ENCODE data around the gene VWF.

Gene VWF

GRCh38 chr12:5972387-5972786, 152.1 kb downstream of the VWF start:
- 89% methylated on average over 8 of the region's 8 CpGs for WGBS
- Histone ChIP-seq H3K36me3 (ENCODE audit: insufficient read depth, low read length) (no peaks in the 10 kb centered on the region), H3K9me3 (ENCODE audit: insufficient read depth, low read depth, low read length) (no peaks in the 10 kb centered on the region), H3K9ac (ENCODE audit: low read depth, low read length) (no peak overlapping the region), H3K27ac (ENCODE audit: low read depth, low read length) (no peak overlapping the region), H3K4me1 (ENCODE audit: insufficient read depth, low read length) (peaks cover 6% of the 10 kb centered on the region; the same call in 1 of the 2 replicates), H3K27me3 (ENCODE audit: insufficient read depth, low read length) (no peaks in the 10 kb centered on the region), H3K4me3 (ENCODE audit: low read length) (no peak overlapping the region)

- Histone ChIP-seq H3K4me1 (ENCODE audit: insufficient read depth, low read length) (peaks cover 6% of the 10 kb centered on the region; the same call in 1 of the 2 replicates), H3K9me3 (ENCODE audit: insufficient read depth, low read depth, low read length) (no peaks in the 10 kb centered on the region), H3K4me3 (ENCODE audit: low read length) (no peak overlapping the region), H3K27me3 (ENCODE audit: insufficient read depth, low read length) (no peaks in the 10 kb centered on the region), H3K36me3 (ENCODE audit: insufficient read depth, low read length) (no peaks in the 10 kb centered on the region), H3K27ac (ENCODE audit: low read depth, low read length) (no peak overlapping the region), H3K9ac (ENCODE audit: low read depth, low read length) (no peak overlapping the region)
- WGBS, result 92% methylated on average over 10 of the region's 10 CpGs
These were observed 153.1 kb downstream of the VWF start for GRCh38 chr12:5971194-5971850.

- Histone ChIP-seq H3K9me3 (ENCODE audit: insufficient read depth, low read depth, low read length) (no peaks in the 10 kb centered on the region), H3K27me3 (ENCODE audit: insufficient read depth, low read length) (peaks cover 3% of the 10 kb centered on the region; the same call in 1 of the 2 replicates), H3K27ac (ENCODE audit: low read depth, low read length) (no peak overlapping the region), H3K4me1 (ENCODE audit: insufficient read depth, low read length) (peaks cover 14% of the 10 kb centered on the region), H3K9ac (ENCODE audit: low read depth, low read length) (no peak overlapping the region), H3K4me3 (ENCODE audit: low read length) (no peak overlapping the region), H3K36me3 (ENCODE audit: insufficient read depth, low read length) (no peaks in the 10 kb centered on the region)
- WGBS, result 90% methylated on average over 5 of the region's 5 CpGs
These were observed 154.3 kb downstream of the VWF start for GRCh38 chr12:5969974-5970690.

DNA sequence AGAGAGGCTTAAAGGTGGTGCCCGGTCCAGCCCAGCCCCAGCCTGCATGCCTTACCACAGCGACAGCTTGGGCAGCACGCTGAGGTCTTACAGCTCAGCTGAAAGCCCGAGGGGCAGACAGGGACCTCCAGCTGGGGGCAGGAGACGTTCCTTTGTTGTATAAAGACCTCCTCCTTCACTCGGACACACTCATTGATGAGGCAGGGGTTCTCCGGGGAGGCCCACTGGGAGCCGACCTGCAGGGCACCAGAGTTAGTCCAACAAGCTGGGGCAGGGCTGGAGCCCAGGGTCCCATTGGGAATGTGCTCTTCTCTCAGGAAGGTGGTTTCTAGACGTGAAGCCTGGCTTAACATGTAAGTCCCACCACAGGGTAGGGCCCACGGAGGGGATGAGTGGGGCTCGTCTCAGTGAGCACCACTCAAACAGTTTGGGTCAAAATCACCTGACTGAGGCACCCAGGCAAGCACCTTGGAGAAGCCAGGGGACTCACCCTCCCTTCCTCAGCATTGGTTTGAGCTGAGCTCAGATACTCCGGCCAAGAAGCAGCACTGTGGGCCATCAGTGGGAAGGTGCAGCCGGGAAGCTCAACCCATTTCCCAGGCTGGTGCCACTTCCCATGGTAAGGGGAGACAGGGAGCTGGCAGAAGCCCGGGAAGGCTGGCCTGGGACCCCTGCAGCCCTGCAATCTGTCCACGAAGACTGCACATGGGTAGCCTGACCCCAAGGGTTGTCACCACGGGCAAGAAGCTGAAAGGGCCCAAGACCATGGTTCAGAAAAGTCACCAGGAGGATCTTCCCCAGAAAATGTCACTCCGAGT, 155.1 kb downstream of the VWF start:
- H3K27me3 ChIP-seq (ENCODE audit: insufficient read depth, low read length), result peaks cover 3% of the 10 kb centered on the region; the same call in 1 of the 2 replicates
- no peaks in the 10 kb centered on the region for H3K36me3 ChIP-seq (ENCODE audit: insufficient read depth, low read length)
- no peak overlapping the region for H3K27ac ChIP-seq (ENCODE audit: low read depth, low read length)
- no peak overlapping the region for H3K9ac ChIP-seq (ENCODE audit: low read depth, low read length)
- WGBS, result 67% methylated on average over 17 of the region's 17 CpGs
- H3K9me3 ChIP-seq (ENCODE audit: insufficient read depth, low read depth, low read length), result no peaks in the 10 kb centered on the region
- no peak overlapping the region for H3K4me3 ChIP-seq (ENCODE audit: low read length)
- peaks cover 21% of the 10 kb centered on the region for H3K4me1 ChIP-seq (ENCODE audit: insufficient read depth, low read length)

DNA sequence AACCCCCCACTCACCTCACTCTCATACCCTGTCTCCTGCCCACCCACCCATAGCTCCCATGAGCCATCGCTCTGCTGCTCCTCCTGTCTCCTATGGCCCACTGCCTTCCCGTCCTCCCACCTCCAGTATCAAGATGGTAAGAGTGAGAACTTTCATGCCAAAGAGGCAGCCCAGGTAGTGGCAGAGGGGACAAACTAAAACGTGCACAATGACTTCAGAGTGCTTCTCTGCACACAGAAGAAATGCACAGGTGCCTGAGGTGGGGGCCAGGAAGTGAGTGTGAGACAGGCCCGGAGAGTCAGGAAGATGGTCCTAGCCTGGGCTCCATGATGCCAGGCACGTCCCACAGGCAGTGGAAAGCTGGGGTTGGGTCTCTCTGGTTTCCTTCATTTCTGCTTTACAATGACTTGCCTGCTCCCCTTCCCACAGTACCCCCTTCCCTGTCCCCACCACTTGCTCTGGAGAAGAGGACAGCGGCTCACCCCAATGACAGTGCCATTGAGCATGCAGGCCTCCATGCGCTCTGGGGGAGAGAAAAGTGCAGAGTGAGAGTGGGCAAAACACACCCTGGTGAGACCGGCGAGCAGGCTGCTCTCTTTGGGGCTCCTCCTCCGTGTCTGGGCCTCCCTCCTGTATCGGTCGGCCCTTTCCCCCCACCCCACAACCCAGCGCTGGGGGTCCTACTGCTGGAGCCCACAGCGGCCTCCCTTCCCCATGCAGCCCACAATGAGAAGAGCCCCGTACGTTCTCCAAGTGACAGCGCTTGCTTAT, 156.6 kb downstream of the VWF start:
- Histone ChIP-seq H3K27ac (ENCODE audit: low read depth, low read length) (no peak overlapping the region), H3K27me3 (ENCODE audit: insufficient read depth, low read length) (peaks cover 3% of the 10 kb centered on the region; the same call in 1 of the 2 replicates), H3K9me3 (ENCODE audit: insufficient read depth, low read depth, low read length) (no peaks in the 10 kb centered on the region), H3K4me3 (ENCODE audit: low read length) (no peak overlapping the region), H3K36me3 (ENCODE audit: insufficient read depth, low read length) (no peaks in the 10 kb centered on the region), H3K4me1 (ENCODE audit: insufficient read depth, low read length) (peaks cover 24% of the 10 kb centered on the region), H3K9ac (ENCODE audit: low read depth, low read length) (no peak overlapping the region)
- WGBS, result 94% methylated on average over 17 of the region's 17 CpGs

- Histone ChIP-seq H3K4me1 (ENCODE audit: insufficient read depth, low read length) (peaks cover 24% of the 10 kb centered on the region), H3K27me3 (ENCODE audit: insufficient read depth, low read length) (peaks cover 3% of the 10 kb centered on the region; the same call in 1 of the 2 replicates), H3K27ac (ENCODE audit: low read depth, low read length) (no peak overlapping the region), H3K36me3 (ENCODE audit: insufficient read depth, low read length) (no peaks in the 10 kb centered on the region), H3K9ac (ENCODE audit: low read depth, low read length) (no peak overlapping the region), H3K9me3 (ENCODE audit: insufficient read depth, low read depth, low read length) (no peaks in the 10 kb centered on the region), H3K4me3 (ENCODE audit: low read length) (no peak overlapping the region)
- 91% methylated on average over 11 of the region's 11 CpGs for WGBS
These were observed 157.9 kb downstream of the VWF start for GRCh38 chr12:5966486-5967095.

DNA sequence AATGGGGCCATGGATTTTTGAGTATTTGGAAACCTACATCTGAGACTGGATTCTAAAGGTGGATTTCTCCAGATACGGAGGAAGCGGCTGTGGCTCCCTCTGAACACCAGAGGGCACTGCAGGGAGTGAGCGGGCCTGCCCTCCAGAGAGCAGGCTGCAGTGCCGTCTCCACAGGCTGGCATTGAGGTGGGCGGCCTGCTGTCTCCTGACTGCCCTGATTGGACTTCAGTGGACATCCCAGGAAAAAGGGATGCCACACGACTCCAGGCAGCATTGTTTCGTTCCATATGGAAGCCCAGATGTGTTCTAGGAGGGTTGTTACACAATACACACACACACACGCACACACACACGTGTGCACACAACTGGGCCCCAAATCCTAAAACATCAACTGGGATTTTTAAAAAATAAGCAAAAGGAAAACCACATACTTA, 158.5 kb downstream of the VWF start:
- Histone ChIP-seq H3K9me3 (ENCODE audit: insufficient read depth, low read depth, low read length) (no peaks in the 10 kb centered on the region), H3K4me1 (ENCODE audit: insufficient read depth, low read length) (peaks cover 24% of the 10 kb centered on the region), H3K27ac (ENCODE audit: low read depth, low read length) (no peak overlapping the region), H3K27me3 (ENCODE audit: insufficient read depth, low read length) (peaks cover 3% of the 10 kb centered on the region; the same call in 1 of the 2 replicates), H3K4me3 (ENCODE audit: low read length) (no peak overlapping the region), H3K9ac (ENCODE audit: low read depth, low read length) (no peak overlapping the region), H3K36me3 (ENCODE audit: insufficient read depth, low read length) (no peaks in the 10 kb centered on the region)
- WGBS, result 42% methylated on average over 9 of the region's 9 CpGs

DNA sequence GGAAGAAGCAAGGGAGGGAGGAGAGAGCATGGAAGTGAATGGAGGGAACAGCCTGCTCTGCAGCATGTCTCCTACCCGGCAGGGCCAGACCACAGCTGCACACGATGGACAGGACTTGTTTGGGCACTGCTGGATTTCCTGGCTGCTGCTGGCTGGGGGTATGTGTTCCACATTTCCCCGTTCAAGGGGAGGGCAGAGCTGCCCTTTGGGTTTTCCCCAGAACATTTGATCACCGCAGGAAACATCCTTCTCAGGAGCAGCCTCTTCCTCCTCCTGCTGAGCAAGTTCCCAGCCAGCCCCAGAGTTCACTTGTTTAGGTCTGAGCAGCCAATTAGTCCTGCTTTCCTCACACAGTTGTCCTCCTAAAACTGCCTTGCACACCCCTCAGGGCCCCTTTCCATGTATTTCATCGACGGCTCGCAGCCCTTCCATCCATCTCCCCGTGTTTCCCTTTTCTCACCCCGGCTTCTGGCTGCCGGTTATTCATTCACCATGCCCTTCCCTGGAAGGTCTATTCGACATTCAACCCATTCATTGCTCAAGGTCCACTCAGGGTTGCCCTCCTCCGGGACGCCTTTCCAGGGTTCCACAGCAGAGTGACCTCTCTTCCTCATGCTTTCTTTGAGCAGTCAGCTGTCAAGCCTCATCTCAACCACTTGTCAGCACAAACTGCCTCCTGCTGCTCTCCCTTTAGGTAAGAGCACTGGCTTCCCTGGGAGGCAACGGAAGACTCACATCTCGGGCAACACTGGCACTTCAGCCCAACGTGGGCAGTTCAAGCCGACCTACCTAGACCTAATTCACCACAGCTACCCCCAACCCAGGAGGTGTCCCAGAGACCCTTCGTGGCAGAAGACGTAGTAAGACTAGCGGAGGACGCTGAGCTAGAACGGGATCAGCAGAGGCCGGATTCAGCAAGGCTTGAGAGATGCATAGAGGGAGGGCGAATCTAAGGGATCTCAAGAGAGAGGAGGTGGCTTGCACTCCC, 159.3 kb downstream of the VWF start:
- H3K36me3 ChIP-seq (ENCODE audit: insufficient read depth, low read length), result no peaks in the 10 kb centered on the region
- WGBS, result 34% methylated on average over 24 of the region's 24 CpGs
- H3K9ac ChIP-seq (ENCODE audit: low read depth, low read length), result no peak overlapping the region
- no peak overlapping the region for H3K4me3 ChIP-seq (ENCODE audit: low read length)
- no peaks in the 10 kb centered on the region for H3K9me3 ChIP-seq (ENCODE audit: insufficient read depth, low read depth, low read length)
- H3K4me1 ChIP-seq (ENCODE audit: insufficient read depth, low read length), result peaks cover 28% of the 10 kb centered on the region
- no peak overlapping the region for H3K27ac ChIP-seq (ENCODE audit: low read depth, low read length)
- peaks cover 3% of the 10 kb centered on the region; the same call in 1 of the 2 replicates for H3K27me3 ChIP-seq (ENCODE audit: insufficient read depth, low read length)

DNA sequence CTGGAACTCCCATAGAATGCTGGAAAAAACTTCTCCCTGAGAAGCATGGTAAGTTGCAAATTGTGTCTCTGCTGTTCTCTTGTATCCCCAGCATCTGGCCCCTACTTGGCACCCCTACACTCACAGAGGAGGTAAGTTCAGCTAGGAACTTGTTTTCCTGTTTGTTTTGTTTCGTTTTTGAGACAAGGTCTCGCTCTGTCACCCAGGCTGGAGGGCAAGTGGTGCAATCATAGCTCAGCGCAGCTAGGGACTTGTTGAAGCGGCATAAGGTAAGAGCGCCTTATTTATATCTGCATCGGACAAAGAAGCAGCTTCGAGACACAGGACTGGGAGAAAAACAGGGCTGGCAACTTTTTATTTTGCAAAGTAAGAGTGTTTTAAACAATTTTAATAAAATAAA, 161.0 kb downstream of the VWF start:
- no peak overlapping the region for H3K4me3 ChIP-seq (ENCODE audit: low read length)
- H3K36me3 ChIP-seq (ENCODE audit: insufficient read depth, low read length), result no peaks in the 10 kb centered on the region
- H3K9me3 ChIP-seq (ENCODE audit: insufficient read depth, low read depth, low read length), result no peaks in the 10 kb centered on the region
- WGBS, result 95% methylated on average over 7 of the region's 7 CpGs
- peaks cover 3% of the 10 kb centered on the region; the same call in 1 of the 2 replicates for H3K27me3 ChIP-seq (ENCODE audit: insufficient read depth, low read length)
- no peak overlapping the region for H3K9ac ChIP-seq (ENCODE audit: low read depth, low read length)
- H3K27ac ChIP-seq (ENCODE audit: low read depth, low read length), result no peak overlapping the region
- peaks cover 22% of the 10 kb centered on the region for H3K4me1 ChIP-seq (ENCODE audit: insufficient read depth, low read length)

All from HUES64 (cell line).